ENCODE measurements around the gene KIF6.

KIF6 gene

DNA sequence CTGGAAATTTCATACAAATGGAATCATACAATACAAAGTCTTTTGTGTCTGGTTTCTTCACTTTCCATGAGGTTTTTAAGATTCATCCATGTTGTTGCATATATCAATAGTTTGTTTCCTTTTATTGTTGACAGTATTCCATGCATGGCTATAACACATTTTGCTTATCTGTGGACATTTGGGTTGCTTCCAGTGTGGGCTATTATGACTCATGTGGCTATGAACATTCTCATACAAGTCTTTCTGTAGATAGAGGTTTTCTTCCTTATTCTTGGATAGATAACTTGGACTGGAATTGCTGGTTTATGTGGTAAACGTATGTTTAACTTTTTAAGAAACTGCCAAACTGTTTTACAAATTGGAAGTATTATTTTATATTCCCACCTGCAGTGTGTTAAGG, 30.0 kb upstream of the KIF6 start:
- H2AFZ ChIP-seq (ENCODE audit: low read length) = no peak overlapping the region
- H3K79me2 ChIP-seq (ENCODE audit: insufficient read depth, low read length) = no peaks in the 10 kb centered on the region
- H3K36me3 ChIP-seq (ENCODE audit: insufficient read depth, low read length) = no peaks in the 10 kb centered on the region
- H3K9ac ChIP-seq (ENCODE audit: low read depth, low read length, poor library complexity, severe bottlenecking) = no peak overlapping the region
- H3K27me3 ChIP-seq (ENCODE audit: insufficient read depth, low read length, poor library complexity, severe bottlenecking) = no peaks in the 10 kb centered on the region
- H3F3A ChIP-seq (ENCODE audit: low read depth) = no peaks in the 10 kb centered on the region
- H3K9me2 ChIP-seq (replicated peaks; ENCODE audit: low read depth, low read length) = no peaks in the 10 kb centered on the region
- H3K4me2 ChIP-seq (ENCODE audit: low read depth, low read length, poor library complexity, severe bottlenecking) = no peak overlapping the region
- no peaks in the 10 kb centered on the region for H3K9me3 ChIP-seq (ENCODE audit: insufficient read depth, low read depth, low read length)
- H3K4me3 ChIP-seq (ENCODE audit: low read length, poor library complexity, severe bottlenecking) = no peak overlapping the region
- H3K4me1 ChIP-seq (ENCODE audit: insufficient read depth, low read length, poor library complexity, severe bottlenecking) = no peaks in the 10 kb centered on the region
- TF ChIP-seq EZH2phosphoT487 (IDR thresholded peaks at IDR 0.05; ENCODE audit: borderline replicate concordance) = no peak
- TF ChIP-seq, protein P1, sequence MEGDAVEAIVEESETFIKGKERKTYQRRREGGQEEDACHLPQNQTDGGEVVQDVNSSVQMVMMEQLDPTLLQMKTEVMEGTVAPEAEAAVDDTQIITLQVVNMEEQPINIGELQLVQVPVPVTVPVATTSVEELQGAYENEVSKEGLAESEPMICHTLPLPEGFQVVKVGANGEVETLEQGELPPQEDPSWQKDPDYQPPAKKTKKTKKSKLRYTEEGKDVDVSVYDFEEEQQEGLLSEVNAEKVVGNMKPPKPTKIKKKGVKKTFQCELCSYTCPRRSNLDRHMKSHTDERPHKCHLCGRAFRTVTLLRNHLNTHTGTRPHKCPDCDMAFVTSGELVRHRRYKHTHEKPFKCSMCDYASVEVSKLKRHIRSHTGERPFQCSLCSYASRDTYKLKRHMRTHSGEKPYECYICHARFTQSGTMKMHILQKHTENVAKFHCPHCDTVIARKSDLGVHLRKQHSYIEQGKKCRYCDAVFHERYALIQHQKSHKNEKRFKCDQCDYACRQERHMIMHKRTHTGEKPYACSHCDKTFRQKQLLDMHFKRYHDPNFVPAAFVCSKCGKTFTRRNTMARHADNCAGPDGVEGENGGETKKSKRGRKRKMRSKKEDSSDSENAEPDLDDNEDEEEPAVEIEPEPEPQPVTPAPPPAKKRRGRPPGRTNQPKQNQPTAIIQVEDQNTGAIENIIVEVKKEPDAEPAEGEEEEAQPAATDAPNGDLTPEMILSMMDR (conservative IDR thresholded peaks at IDR 0.05; ENCODE audit: low read length) = no peak
- no peaks in the 10 kb centered on the region for H4K20me1 ChIP-seq (ENCODE audit: insufficient read depth, low read length, poor library complexity, severe bottlenecking)

DNA sequence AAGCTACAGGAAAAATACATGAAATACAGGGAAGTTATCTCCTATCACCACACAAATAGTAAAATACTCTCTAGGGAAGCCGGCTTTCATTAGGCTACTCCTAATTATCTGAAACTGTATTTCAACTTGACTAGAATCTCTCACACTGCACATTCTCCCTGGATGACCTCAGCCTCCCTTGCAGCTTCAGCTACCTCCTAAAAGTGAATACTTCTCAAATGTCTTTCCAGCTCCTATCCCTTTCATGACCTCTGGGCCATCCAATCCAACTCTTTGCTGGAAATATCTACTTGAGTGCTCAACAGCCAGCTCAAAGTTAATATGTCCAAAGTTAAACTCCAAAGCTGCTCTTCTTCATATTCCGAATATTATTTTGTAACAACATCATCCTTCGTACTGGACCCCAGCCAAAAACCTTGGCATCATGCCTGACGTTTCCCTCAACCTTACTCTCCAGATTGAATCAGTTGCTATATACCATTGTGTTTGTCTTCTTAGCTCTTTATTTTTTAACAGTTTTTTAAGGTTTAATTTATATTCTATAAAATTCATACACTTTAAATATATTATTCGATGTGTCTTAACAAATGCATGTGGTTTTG, 29.4 kb upstream of the KIF6 start:
- Histone ChIP-seq H3K4me1 (ENCODE audit: insufficient read depth, low read length, poor library complexity, severe bottlenecking) (no peaks in the 10 kb centered on the region), H3K36me3 (ENCODE audit: insufficient read depth, low read length) (no peaks in the 10 kb centered on the region), H3F3A (ENCODE audit: low read depth) (no peaks in the 10 kb centered on the region), H4K20me1 (ENCODE audit: insufficient read depth, low read length, poor library complexity, severe bottlenecking) (no peaks in the 10 kb centered on the region), H3K27me3 (ENCODE audit: insufficient read depth, low read length, poor library complexity, severe bottlenecking) (no peaks in the 10 kb centered on the region), H3K9ac (ENCODE audit: low read depth, low read length, poor library complexity, severe bottlenecking) (no peak overlapping the region), H3K4me2 (ENCODE audit: low read depth, low read length, poor library complexity, severe bottlenecking) (no peak overlapping the region), H3K4me3 (ENCODE audit: low read length, poor library complexity, severe bottlenecking) (no peak overlapping the region), H2AFZ (ENCODE audit: low read length) (no peak overlapping the region), H3K9me2 (replicated peaks; ENCODE audit: low read depth, low read length) (no peaks in the 10 kb centered on the region), H3K9me3 (ENCODE audit: insufficient read depth, low read depth, low read length) (no peaks in the 10 kb centered on the region), H3K79me2 (ENCODE audit: insufficient read depth, low read length) (no peaks in the 10 kb centered on the region)
- no peak for TF ChIP-seq EZH2phosphoT487 (IDR thresholded peaks at IDR 0.05; ENCODE audit: borderline replicate concordance)
- TF ChIP-seq, protein P1 (conservative IDR thresholded peaks at IDR 0.05; ENCODE audit: low read length) = no peak

- H3K9me3 ChIP-seq (ENCODE audit: insufficient read depth, low read depth, low read length) = no peaks in the 10 kb centered on the region
- H3F3A ChIP-seq (ENCODE audit: low read depth) = no peaks in the 10 kb centered on the region
- H3K9me2 ChIP-seq (replicated peaks; ENCODE audit: low read depth, low read length) = no peaks in the 10 kb centered on the region
- no peaks in the 10 kb centered on the region for H3K27me3 ChIP-seq (ENCODE audit: insufficient read depth, low read length, poor library complexity, severe bottlenecking)
- H3K79me2 ChIP-seq (ENCODE audit: insufficient read depth, low read length) = no peaks in the 10 kb centered on the region
- H3K36me3 ChIP-seq (ENCODE audit: insufficient read depth, low read length) = no peaks in the 10 kb centered on the region
- H3K9ac ChIP-seq (ENCODE audit: low read depth, low read length, poor library complexity, severe bottlenecking) = no peak overlapping the region
- TF ChIP-seq EZH2phosphoT487 (IDR thresholded peaks at IDR 0.05; ENCODE audit: borderline replicate concordance) = no peak
- TF ChIP-seq, protein P1 (conservative IDR thresholded peaks at IDR 0.05; ENCODE audit: low read length) = no peak
- no peak overlapping the region for H3K4me3 ChIP-seq (ENCODE audit: low read length, poor library complexity, severe bottlenecking)
- no peak overlapping the region for H3K4me2 ChIP-seq (ENCODE audit: low read depth, low read length, poor library complexity, severe bottlenecking)
- H3K4me1 ChIP-seq (ENCODE audit: insufficient read depth, low read length, poor library complexity, severe bottlenecking) = no peaks in the 10 kb centered on the region
- no peaks in the 10 kb centered on the region for H4K20me1 ChIP-seq (ENCODE audit: insufficient read depth, low read length, poor library complexity, severe bottlenecking)
- H2AFZ ChIP-seq (ENCODE audit: low read length) = no peak overlapping the region
Observed at GRCh38 chr6:39753725-39754045, 28.5 kb upstream of the KIF6 start.

All from Loucy (cell line).